GM18517 (cell line): ENCODE measurements around the gene CSMD2.
"Not testable (repeated sequence)": the region's sequence is repeated elsewhere in the genome, so short reads cannot be mapped to it uniquely, and the experiment has no call there.

Source experiments
- ATAC-seq: cut with Tn5 transposase; IDR thresholded peaks from one replicate; pipeline ENCODE4 v1.9.1; 2021; ENCODE audit warnings: mild to moderate bottlenecking, moderate library complexity; ENCODE audit not compliant: unreplicated experiment

Gene CSMD2

GRCh38 chr1:34113362-34113761, 51.7 kb downstream of the CSMD2 start:
- ATAC-seq = no peak

- no peak for ATAC-seq
These were observed 56.3 kb downstream of the CSMD2 start for GRCh38 chr1:34108711-34109110.

- ATAC-seq = no peak
These were observed 56.8 kb downstream of the CSMD2 start for GRCh38 chr1:34108269-34108668.

- no peak for ATAC-seq
These were observed 63.9 kb downstream of the CSMD2 start for GRCh38 chr1:34101151-34101550.

GRCh38 chr1:34100332-34100731, 64.7 kb downstream of the CSMD2 start:
- ATAC-seq = no peak

- ATAC-seq = not testable (repeated sequence)
These were observed 72.6 kb downstream of the CSMD2 start for GRCh38 chr1:34092399-34092798.

- ATAC-seq = no peak
These were observed 75.3 kb downstream of the CSMD2 start for GRCh38 chr1:34089731-34090130.

- ATAC-seq = no peak
These were observed 77.0 kb downstream of the CSMD2 start for GRCh38 chr1:34087986-34088385.

GRCh38 chr1:34086561-34086960, 78.5 kb downstream of the CSMD2 start:
- ATAC-seq = no peak

- no peak for ATAC-seq
These were observed 81.1 kb downstream of the CSMD2 start for GRCh38 chr1:34083974-34084373.

- not testable (repeated sequence) for ATAC-seq
These were observed 82.9 kb downstream of the CSMD2 start for GRCh38 chr1:34082085-34082670.

GRCh38 chr1:34078383-34078782, 86.6 kb downstream of the CSMD2 start:
- no peak for ATAC-seq

GRCh38 chr1:34075576-34075975, 89.5 kb downstream of the CSMD2 start:
- ATAC-seq = no peak

GRCh38 chr1:34073028-34073695, 91.9 kb downstream of the CSMD2 start:
- no peak for ATAC-seq

GRCh38 chr1:34070201-34070836, 94.7 kb downstream of the CSMD2 start:
- ATAC-seq = no peak

- no peak for ATAC-seq
These were observed 97.9 kb downstream of the CSMD2 start for GRCh38 chr1:34066981-34067603.

GRCh38 chr1:34066166-34066565, 98.9 kb downstream of the CSMD2 start:
- ATAC-seq = no peak

GRCh38 chr1:34065498-34065897, 99.5 kb downstream of the CSMD2 start:
- ATAC-seq = no peak

- no peak for ATAC-seq
These were observed 104.1 kb downstream of the CSMD2 start for GRCh38 chr1:34060901-34061415.

GRCh38 chr1:34060187-34060730, 104.8 kb downstream of the CSMD2 start:
- no peak for ATAC-seq

GRCh38 chr1:34057347-34058130, 107.5 kb downstream of the CSMD2 start:
- ATAC-seq = no peak
